ENCODE data around the gene CPZ.

Gene CPZ

GRCh38 chr4:8639777-8640720 is 47.5 kb downstream of the CPZ start:
- DNase-seq (ENCODE audit: low read depth): no peak

- no peak for DNase-seq (ENCODE audit: low read depth)
Measured at GRCh38 chr4:8640816-8641215, 48.3 kb downstream of the CPZ start.

- no peak for DNase-seq (ENCODE audit: low read depth)
Measured at GRCh38 chr4:8641256-8641655, 48.7 kb downstream of the CPZ start.

- DNase-seq (ENCODE audit: low read depth): no peak
Measured at GRCh38 chr4:8641931-8642650, 49.5 kb downstream of the CPZ start.

- DNase-seq (ENCODE audit: low read depth): no peak
Measured at GRCh38 chr4:8642651-8643321, 50.2 kb downstream of the CPZ start.

GRCh38 chr4:8643441-8643840 is 50.9 kb downstream of the CPZ start:
- no peak for DNase-seq (ENCODE audit: low read depth)

GRCh38 chr4:8643986-8644385 is 51.4 kb downstream of the CPZ start:
- DNase-seq (ENCODE audit: low read depth): no peak

GRCh38 chr4:8644461-8644891 is 51.9 kb downstream of the CPZ start:
- no peak for DNase-seq (ENCODE audit: low read depth)

GRCh38 chr4:8644966-8645752 is 52.6 kb downstream of the CPZ start:
- no peak for DNase-seq (ENCODE audit: low read depth)

GRCh38 chr4:8645753-8646124 is 53.2 kb downstream of the CPZ start:
- no peak for DNase-seq (ENCODE audit: low read depth)

- no peak for DNase-seq (ENCODE audit: low read depth)
Measured at GRCh38 chr4:8646296-8647093, 53.9 kb downstream of the CPZ start.

- no peak for DNase-seq (ENCODE audit: low read depth)
Measured at GRCh38 chr4:8647094-8647570, 54.6 kb downstream of the CPZ start.

- DNase-seq (ENCODE audit: low read depth): no peak
Measured at GRCh38 chr4:8647626-8648025, 55.1 kb downstream of the CPZ start.

GRCh38 chr4:8648296-8648695 is 55.7 kb downstream of the CPZ start:
- DNase-seq (ENCODE audit: low read depth): no peak

GRCh38 chr4:8648816-8649630 is 56.5 kb downstream of the CPZ start:
- no peak for DNase-seq (ENCODE audit: low read depth)

GRCh38 chr4:8649631-8650361 is 57.2 kb downstream of the CPZ start:
- DNase-seq (ENCODE audit: low read depth): no peak

GRCh38 chr4:8651661-8652180 is 59.2 kb downstream of the CPZ start:
- no peak for DNase-seq (ENCODE audit: low read depth)

- no peak for DNase-seq (ENCODE audit: low read depth)
Measured at GRCh38 chr4:8652181-8653078, 59.9 kb downstream of the CPZ start.
